ENCODE results near the gene WNT2B. TPM values are rescaled to one million over a fixed set of nuclear protein-coding genes. Genes with fewer than 3 reads are reported as not detected.
"Not testable (repeated sequence)": the region's sequence is repeated elsewhere in the genome, so short reads cannot be mapped to it uniquely, and the experiment has no call there.

Gene WNT2B
- total RNA-seq, 1 experiment from 2014 or later, result 0.68 TPM

DNA sequence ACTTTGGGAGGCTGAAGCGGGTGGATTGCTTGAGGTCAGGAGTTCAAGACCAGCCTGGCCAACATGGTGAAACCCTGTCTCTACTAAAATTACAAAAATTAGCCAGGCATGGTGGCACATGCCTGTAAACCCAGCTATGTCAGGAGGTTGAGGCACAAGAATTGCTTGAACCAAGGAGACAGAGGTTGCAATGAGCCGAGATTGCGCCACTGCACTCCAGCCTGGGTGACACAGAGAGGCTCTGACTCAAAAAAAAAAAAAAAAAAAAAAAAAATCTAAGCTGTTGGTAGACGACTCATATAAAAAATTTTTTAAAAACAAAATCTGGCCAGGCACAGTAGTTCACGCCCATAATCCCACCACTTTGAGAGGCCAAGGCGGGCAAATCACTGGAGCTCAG lies 21.1 kb upstream of the WNT2B start:
- not testable (repeated sequence) for H2AK5ac ChIP-seq (ENCODE audit: insufficient read length, low read length); H2AFZ ChIP-seq (ENCODE audit: low read length); H2BK15ac ChIP-seq (ENCODE audit: low read depth, low read length); H3K27me3 Mint-ChIP-seq (ENCODE audit: low read depth); H2BK5ac ChIP-seq (ENCODE audit: insufficient read length, low read length); DNase-seq; H3K4me3 Mint-ChIP-seq; H3K27me3 ChIP-seq (ENCODE audit: insufficient read depth, low read length); H2BK120ac ChIP-seq (ENCODE audit: low read depth, low read length, poor library complexity, severe bottlenecking); H3K14ac ChIP-seq (ENCODE audit: insufficient read depth, low read length); H3K23ac ChIP-seq (ENCODE audit: insufficient read length, low read depth, low read length); H4K20me1 ChIP-seq (ENCODE audit: control insufficient read depth, insufficient read depth, insufficient read length); H3K79me1 ChIP-seq (ENCODE audit: insufficient read depth, low read depth, low read length, poor library complexity, severe bottlenecking); H2BK20ac ChIP-seq (ENCODE audit: low read depth, low read length, poor library complexity, severe bottlenecking); H3K9me3 ChIP-seq (ENCODE audit: control insufficient read depth, low read depth, low read length); H3K27ac Mint-ChIP-seq; H3T11ph ChIP-seq (ENCODE audit: low read length); H2BK12ac ChIP-seq (ENCODE audit: insufficient read length, low read depth, low read length); H4K8ac ChIP-seq (replicated peaks; ENCODE audit: insufficient read length, low read depth, low read length); H3K79me2 ChIP-seq (ENCODE audit: insufficient read depth, low read length); H3K18ac ChIP-seq (ENCODE audit: insufficient read length, low read depth, low read length); H3K4me1 Mint-ChIP-seq; H3K36me3 Mint-ChIP-seq (ENCODE audit: insufficient read depth in 1 of 3, low read depth in 3 of 3); H3K4ac ChIP-seq (ENCODE audit: low read depth, low read length); H3K56ac ChIP-seq (ENCODE audit: insufficient read length, low read depth, low read length); H3K27ac ChIP-seq (ENCODE audit: insufficient read length, low read depth, low read length); H4K91ac ChIP-seq (ENCODE audit: insufficient read length, low read depth, low read length); H3K4me2 ChIP-seq (ENCODE audit: insufficient read depth, insufficient read length, low read length); H3K9me3 Mint-ChIP-seq; H3K4me1 ChIP-seq (ENCODE audit: insufficient read depth, low read length); H4K5ac ChIP-seq (ENCODE audit: insufficient read length, low read depth, low read length); H3K9ac ChIP-seq (ENCODE audit: extremely low read depth, insufficient read length, low read length); H3K23me2 ChIP-seq (ENCODE audit: insufficient read length, low read depth, low read length, poor library complexity, severe bottlenecking)
- WGBS (ENCODE audit: extremely low coverage, insufficient read length, low lambda C conversion rate), result no CpG with 5 or more reads among the region's 6 CpGs
